Fibroblast of the aortic adventitia (primary cell): ENCODE data around the gene ZNF223. TPM values are rescaled to one million over a fixed set of nuclear protein-coding genes. Genes with fewer than 3 reads are reported as not detected.

Experiments
- DNase-seq: peaks from one replicate; pipeline ENCODE4 v3.0.0-alpha.2; 2010; ENCODE audit warnings: low read depth
- H3K4me3 ChIP-seq: 2 replicates; pipeline ENCODE4 v1.5.1; 2011; ENCODE audit warnings: low read depth, mild to moderate bottlenecking, control low read depth, low read length, moderate library complexity
- CTCF ChIP-seq: IDR thresholded peaks from 2 replicates; pipeline ENCODE4 v1.5.1; 2011; ENCODE audit warnings: mild to moderate bottlenecking, low read length, control low read depth, inconsistent platforms; ENCODE audit not compliant: insufficient read depth
- total RNA-seq: library from RNA; depleted of rRNA; stranded (reverse); fragments of >200 nt; gene quantifications from 2 replicates; pipeline ENCODE4 v1.2.3, GENCODE V29; 2012; ENCODE audit warnings: low replicate concordance

The ZNF223 gene
- total RNA-seq, 1 donor = 6.5 TPM

- no peak for TF ChIP-seq CTCF
- DNase-seq = no peak
Observed at GRCh38 chr19:44010468-44010867, 41.4 kb upstream of the ZNF223 start.

GRCh38 chr19:44019498-44019897 is 32.3 kb upstream of the ZNF223 start:
- DNase-seq = no peak
- H3K4me3 ChIP-seq = no peak overlapping the region
- TF ChIP-seq CTCF = no peak

More at GRCh38 chr19:44010468-44010867, 41.4 kb upstream of the ZNF223 start:
- no peak overlapping the region for H3K4me3 ChIP-seq

- no peak for TF ChIP-seq CTCF
- DNase-seq = no peak
- H3K4me3 ChIP-seq = no peak overlapping the region
Observed at GRCh38 chr19:44021221-44021620, 30.6 kb upstream of the ZNF223 start.

- no peak for DNase-seq
- TF ChIP-seq CTCF = no peak
- H3K4me3 ChIP-seq = peak overlapping the region; percentile 92
Observed at GRCh38 chr19:44024900-44025216, 27.0 kb upstream of the ZNF223 start.

GRCh38 chr19:44025217-44025936 is 26.5 kb upstream of the ZNF223 start, which contains the start of gene ZNF222:
TSS of gene ZNF222 (plus strand) at chr19:44025379. CDS start at chr19:44025437, 58 bp downstream.
- peak; percentile 91 for DNase-seq
- H3K4me3 ChIP-seq = peak within 1 kb of the TSS; percentile 92
- TF ChIP-seq CTCF = no peak

GRCh38 chr19:44026622-44027021 is 25.2 kb upstream of the ZNF223 start:
- no peak for TF ChIP-seq CTCF
- no peak overlapping the region for H3K4me3 ChIP-seq
- DNase-seq = no peak
